ENCODE results near the gene FSIP1. TPM values are rescaled to one million over a fixed set of nuclear protein-coding genes. Genes with fewer than 3 reads are reported as not detected.

Gene FSIP1
- total and polyA plus RNA-seq, 5 donors from 2014 or later = 0.08 to 1.1 (median 0.20) TPM

GRCh38 chr15:39717134-39717533 lies 65.5 kb downstream of the FSIP1 start:
- Mint-ChIP-seq H3K9me3 (no peaks in the 10 kb centered on the region), H3K27me3 (no peaks in the 10 kb centered on the region), H3K36me3 (no peaks in the 10 kb centered on the region), H3K4me3 (no peak overlapping the region), H3K27ac (no peak overlapping the region), H3K4me1 (no peaks in the 10 kb centered on the region)
- no peak overlapping the region for H3K27ac ChIP-seq (ENCODE audit: insufficient read depth, low read length, poor library complexity, severe bottlenecking)
- H3K27me3 ChIP-seq (ENCODE audit: control insufficient read depth, insufficient read depth, low read length) = no peaks in the 10 kb centered on the region
- H3K36me3 ChIP-seq (ENCODE audit: control insufficient read depth, insufficient read depth, low read length) = no peaks in the 10 kb centered on the region
- H3K9me3 ChIP-seq (ENCODE audit: control insufficient read depth in 2 of 2, low read length in 2 of 2) = no peaks in the 10 kb centered on the region
- ATAC-seq (ENCODE audit: low read depth in 2 of 2) = no peak
- H3K4me1 ChIP-seq (ENCODE audit: control insufficient read depth, insufficient read depth, low read length, poor library complexity, severe bottlenecking) = no peaks in the 10 kb centered on the region
- DNase-seq = no peak
- H3K4me3 ChIP-seq (ENCODE audit: low read depth, low read length) = no peak overlapping the region

GRCh38 chr15:39714251-39714650 lies 68.4 kb downstream of the FSIP1 start:
- no peak overlapping the region for H3K4me3 ChIP-seq (ENCODE audit: low read depth, low read length)
- no peaks in the 10 kb centered on the region for H3K27me3 Mint-ChIP-seq
- H3K27me3 ChIP-seq (ENCODE audit: control insufficient read depth, insufficient read depth, low read length) = no peaks in the 10 kb centered on the region
- H3K36me3 ChIP-seq (ENCODE audit: control insufficient read depth, insufficient read depth, low read length) = no peaks in the 10 kb centered on the region
- no peaks in the 10 kb centered on the region for H3K4me1 Mint-ChIP-seq
- H3K9me3 ChIP-seq (ENCODE audit: control insufficient read depth in 2 of 2, low read length in 2 of 2) = no peaks in the 10 kb centered on the region
- H3K27ac ChIP-seq (ENCODE audit: insufficient read depth, low read length, poor library complexity, severe bottlenecking) = no peak overlapping the region
- no peak overlapping the region for H3K27ac Mint-ChIP-seq
- H3K9me3 Mint-ChIP-seq = no peaks in the 10 kb centered on the region
- no peak overlapping the region for H3K4me3 Mint-ChIP-seq
- no peaks in the 10 kb centered on the region for H3K4me1 ChIP-seq (ENCODE audit: control insufficient read depth, insufficient read depth, low read length, poor library complexity, severe bottlenecking)
- ATAC-seq (ENCODE audit: low read depth in 2 of 2) = no peak
- H3K36me3 Mint-ChIP-seq = no peaks in the 10 kb centered on the region
- no peak for DNase-seq

GRCh38 chr15:39713846-39714245 lies 68.8 kb downstream of the FSIP1 start:
- Histone ChIP-seq H3K9me3 (ENCODE audit: control insufficient read depth in 2 of 2, low read length in 2 of 2) (no peaks in the 10 kb centered on the region), H3K4me3 (ENCODE audit: low read depth, low read length) (no peak overlapping the region), H3K27ac (ENCODE audit: insufficient read depth, low read length, poor library complexity, severe bottlenecking) (no peak overlapping the region), H3K27me3 (ENCODE audit: control insufficient read depth, insufficient read depth, low read length) (peaks cover 1% of the 10 kb centered on the region), H3K36me3 (ENCODE audit: control insufficient read depth, insufficient read depth, low read length) (no peaks in the 10 kb centered on the region), H3K4me1 (ENCODE audit: control insufficient read depth, insufficient read depth, low read length, poor library complexity, severe bottlenecking) (no peaks in the 10 kb centered on the region)
- no peak for DNase-seq
- Mint-ChIP-seq H3K36me3 (no peaks in the 10 kb centered on the region), H3K4me1 (no peaks in the 10 kb centered on the region), H3K27ac (no peak overlapping the region), H3K27me3 (no peaks in the 10 kb centered on the region), H3K4me3 (no peak overlapping the region), H3K9me3 (no peaks in the 10 kb centered on the region)
- no peak for ATAC-seq (ENCODE audit: low read depth in 2 of 2)

- no peaks in the 10 kb centered on the region for H3K4me1 Mint-ChIP-seq
- no peak for ATAC-seq (ENCODE audit: low read depth in 2 of 2)
- H3K4me3 Mint-ChIP-seq = no peak overlapping the region
Observed at GRCh38 chr15:39710681-39711080, 72.0 kb downstream of the FSIP1 start.

GRCh38 chr15:39709941-39710340 lies 72.7 kb downstream of the FSIP1 start:
- no peak overlapping the region for H3K27ac Mint-ChIP-seq
- H3K4me1 Mint-ChIP-seq = no peaks in the 10 kb centered on the region
- ATAC-seq (ENCODE audit: low read depth in 2 of 2) (no peak), DNase-seq (no peak)
- Histone ChIP-seq H3K9me3 (ENCODE audit: control insufficient read depth in 2 of 2, low read length in 2 of 2) (no peaks in the 10 kb centered on the region), H3K4me3 (ENCODE audit: low read depth, low read length) (no peak overlapping the region), H3K4me1 (ENCODE audit: control insufficient read depth, insufficient read depth, low read length, poor library complexity, severe bottlenecking) (no peaks in the 10 kb centered on the region), H3K27me3 (ENCODE audit: control insufficient read depth, insufficient read depth, low read length) (peaks cover 5% of the 10 kb centered on the region), H3K36me3 (ENCODE audit: control insufficient read depth, insufficient read depth, low read length) (no peaks in the 10 kb centered on the region), H3K27ac (ENCODE audit: insufficient read depth, low read length, poor library complexity, severe bottlenecking) (no peak overlapping the region)
- H3K27me3 Mint-ChIP-seq = no peaks in the 10 kb centered on the region
- H3K9me3 Mint-ChIP-seq = no peaks in the 10 kb centered on the region
- H3K4me3 Mint-ChIP-seq = no peak overlapping the region
- H3K36me3 Mint-ChIP-seq = no peaks in the 10 kb centered on the region

More at GRCh38 chr15:39710681-39711080, 72.0 kb downstream of the FSIP1 start:
- Histone ChIP-seq H3K4me3 (ENCODE audit: low read depth, low read length) (no peak overlapping the region), H3K4me1 (ENCODE audit: control insufficient read depth, insufficient read depth, low read length, poor library complexity, severe bottlenecking) (no peaks in the 10 kb centered on the region), H3K9me3 (ENCODE audit: control insufficient read depth in 2 of 2, low read length in 2 of 2) (no peaks in the 10 kb centered on the region), H3K27ac (ENCODE audit: insufficient read depth, low read length, poor library complexity, severe bottlenecking) (no peak overlapping the region), H3K36me3 (ENCODE audit: control insufficient read depth, insufficient read depth, low read length) (no peaks in the 10 kb centered on the region), H3K27me3 (ENCODE audit: control insufficient read depth, insufficient read depth, low read length) (peaks cover 5% of the 10 kb centered on the region)
- Mint-ChIP-seq H3K27ac (no peak overlapping the region), H3K36me3 (no peaks in the 10 kb centered on the region), H3K9me3 (no peaks in the 10 kb centered on the region), H3K27me3 (no peaks in the 10 kb centered on the region)
- DNase-seq = no peak

GRCh38 chr15:39706206-39706605 lies 76.4 kb downstream of the FSIP1 start:
- H3K9me3 ChIP-seq (ENCODE audit: control insufficient read depth in 2 of 2, low read length in 2 of 2) = no peaks in the 10 kb centered on the region
- no peaks in the 10 kb centered on the region for H3K27me3 Mint-ChIP-seq
- H3K9me3 Mint-ChIP-seq = no peaks in the 10 kb centered on the region
- no peaks in the 10 kb centered on the region for H3K4me1 Mint-ChIP-seq
- no peaks in the 10 kb centered on the region for H3K36me3 Mint-ChIP-seq
- no peak for DNase-seq
- no peak overlapping the region for H3K27ac ChIP-seq (ENCODE audit: insufficient read depth, low read length, poor library complexity, severe bottlenecking)
- H3K27me3 ChIP-seq (ENCODE audit: control insufficient read depth, insufficient read depth, low read length) = peaks cover 5% of the 10 kb centered on the region
- no peak overlapping the region for H3K4me3 Mint-ChIP-seq
- no peaks in the 10 kb centered on the region for H3K36me3 ChIP-seq (ENCODE audit: control insufficient read depth, insufficient read depth, low read length)
- H3K4me3 ChIP-seq (ENCODE audit: low read depth, low read length) = no peak overlapping the region
- no peaks in the 10 kb centered on the region for H3K4me1 ChIP-seq (ENCODE audit: control insufficient read depth, insufficient read depth, low read length, poor library complexity, severe bottlenecking)
- H3K27ac Mint-ChIP-seq = no peak overlapping the region
- no peak for ATAC-seq (ENCODE audit: low read depth in 2 of 2)

- no peak overlapping the region for H3K27ac ChIP-seq (ENCODE audit: insufficient read depth, low read length, poor library complexity, severe bottlenecking)
- H3K9me3 Mint-ChIP-seq = no peaks in the 10 kb centered on the region
Observed at GRCh38 chr15:39704689-39705088, 78.0 kb downstream of the FSIP1 start.

GRCh38 chr15:39704235-39704634 lies 78.4 kb downstream of the FSIP1 start:
- DNase-seq (no peak), ATAC-seq (ENCODE audit: low read depth in 2 of 2) (no peak)
- Mint-ChIP-seq H3K27me3 (peaks cover 9% of the 10 kb centered on the region), H3K27ac (no peak overlapping the region), H3K9me3 (no peaks in the 10 kb centered on the region), H3K4me1 (no peaks in the 10 kb centered on the region), H3K4me3 (no peak overlapping the region), H3K36me3 (no peaks in the 10 kb centered on the region)
- no peak overlapping the region for H3K4me3 ChIP-seq (ENCODE audit: low read depth, low read length)
- no peaks in the 10 kb centered on the region for H3K36me3 ChIP-seq (ENCODE audit: control insufficient read depth, insufficient read depth, low read length)
- H3K27ac ChIP-seq (ENCODE audit: insufficient read depth, low read length, poor library complexity, severe bottlenecking) = no peak overlapping the region
- no peaks in the 10 kb centered on the region for H3K9me3 ChIP-seq (ENCODE audit: control insufficient read depth in 2 of 2, low read length in 2 of 2)
- H3K4me1 ChIP-seq (ENCODE audit: control insufficient read depth, insufficient read depth, low read length, poor library complexity, severe bottlenecking) = no peaks in the 10 kb centered on the region
- peaks cover 5% of the 10 kb centered on the region for H3K27me3 ChIP-seq (ENCODE audit: control insufficient read depth, insufficient read depth, low read length)

More at GRCh38 chr15:39704689-39705088, 78.0 kb downstream of the FSIP1 start:
- Mint-ChIP-seq H3K4me1 (no peaks in the 10 kb centered on the region), H3K27ac (no peak overlapping the region), H3K27me3 (peaks cover 8% of the 10 kb centered on the region), H3K4me3 (no peak overlapping the region), H3K36me3 (no peaks in the 10 kb centered on the region)
- peaks cover 5% of the 10 kb centered on the region for H3K27me3 ChIP-seq (ENCODE audit: control insufficient read depth, insufficient read depth, low read length)
- H3K36me3 ChIP-seq (ENCODE audit: control insufficient read depth, insufficient read depth, low read length) = no peaks in the 10 kb centered on the region
- H3K4me3 ChIP-seq (ENCODE audit: low read depth, low read length) = no peak overlapping the region
- DNase-seq (no peak), ATAC-seq (ENCODE audit: low read depth in 2 of 2) (no peak)
- H3K4me1 ChIP-seq (ENCODE audit: control insufficient read depth, insufficient read depth, low read length, poor library complexity, severe bottlenecking) = no peaks in the 10 kb centered on the region
- H3K9me3 ChIP-seq (ENCODE audit: control insufficient read depth in 2 of 2, low read length in 2 of 2) = no peaks in the 10 kb centered on the region
